Suprapubic skin (tissue), 4 donors: Measurements from ENCODE around the gene CAMTA1. TPM values are rescaled to one million over a fixed set of nuclear protein-coding genes. Genes with fewer than 3 reads are reported as not detected.
A peak's percentile ranks its signal among the peaks of the same experiment; 100 is the strongest.

Experiments used
- DNase-seq, 2 donors: peaks; one replicate each; pipeline ENCODE4 v3.0.0-alpha.2; 2019; ENCODE audit warnings: low spot score in 2 of 2
- H3K27ac ChIP-seq: fragments of 200-600 bp; sonication (generic); one replicate; pipeline ENCODE4 v1.5.1; 2019
- H3K27me3 ChIP-seq: fragments of 200-600 bp; sonication (generic); one replicate; pipeline ENCODE4 v1.5.1; 2019
- H3K36me3 ChIP-seq: fragments of 200-600 bp; sonication (generic); one replicate; pipeline ENCODE4 v1.5.1; 2019
- H3K4me1 ChIP-seq: fragments of 200-600 bp; sonication (generic); one replicate; pipeline ENCODE4 v1.5.1; 2019
- H3K4me3 ChIP-seq: fragments of 200-600 bp; sonication (generic); one replicate; pipeline ENCODE4 v1.5.1; 2019; ENCODE audit warnings: mild to moderate bottlenecking
- H3K9me3 ChIP-seq: fragments of 200-600 bp; sonication (generic); one replicate; pipeline ENCODE4 v1.5.1; 2019
- CTCF ChIP-seq, 2 donors: fragments of 200-600 bp in 1 of 2; fragments of 450-650 bp in 1 of 2; sonication (generic) in 1 of 2; IDR thresholded peaks; one replicate each; pipeline ENCODE4 v1.5.1; 2016 to 2019; ENCODE audit warnings: antibody characterized with exemption in 2 of 2, mild to moderate bottlenecking in 1 of 2, moderate library complexity in 1 of 2
- EP300 ChIP-seq: sonication (generic); formaldehyde crosslinking; IDR thresholded peaks from one replicate; pipeline ENCODE4 v1.6.1; 2017; ENCODE audit warnings: antibody characterized with exemption
- POLR2A ChIP-seq, 2 donors: fragments of 450-650 bp; IDR thresholded peaks; one replicate each; pipeline ENCODE4 v1.6.1; 2017; ENCODE audit warnings: antibody characterized with exemption in 2 of 2, mild to moderate bottlenecking in 2 of 2, moderate library complexity in 2 of 2
- POLR2AphosphoS5 ChIP-seq, 3 donors: sonication (generic); formaldehyde crosslinking; IDR thresholded peaks; one replicate each; pipeline ENCODE4 v1.6.1; 2017; ENCODE audit warnings: antibody characterized with exemption in 3 of 3
- WGBS: methylation state at CpG from one replicate; pipeline ENCODE4 v1.1.5; 2018; 5-methylcytosine and 5-hydroxymethylcytosine counted together
- total RNA-seq, 4 donors: library from RNA; depleted of rRNA; stranded (reverse); fragments of >200 nt; gene quantifications; one replicate each; pipeline ENCODE4 v1.1.0, GENCODE V29; 2016

The CAMTA1 gene
- total RNA-seq, 4 donors from 2014 or later: 40.4 to 54.1 (median 46.6) TPM

- no peaks in the 10 kb centered on the region for H3K27me3 ChIP-seq
- TF ChIP-seq CTCF (IDR thresholded peaks at IDR 0.05) (no peak), EP300 (no peak), POLR2A (IDR thresholded peaks at IDR 0.05) (no peak), POLR2AphosphoS5 (IDR thresholded peaks at IDR 0.05) (no peak)
- H3K4me3 ChIP-seq: no peak overlapping the region
- peaks cover 25% of the 10 kb centered on the region for H3K4me1 ChIP-seq
- no peak overlapping the region for H3K27ac ChIP-seq
- WGBS: 91% methylated on average over 5 of the region's 5 CpGs
- no peaks in the 10 kb centered on the region for H3K36me3 ChIP-seq
- DNase-seq: no peak
- H3K9me3 ChIP-seq: no peaks in the 10 kb centered on the region
These were observed 78.9 kb downstream of the CAMTA1 start for GRCh38 chr1:6864166-6864565.

- Histone ChIP-seq H3K27me3 (no peaks in the 10 kb centered on the region), H3K9me3 (no peaks in the 10 kb centered on the region), H3K4me1 (peaks cover 27% of the 10 kb centered on the region), H3K36me3 (no peaks in the 10 kb centered on the region), H3K4me3 (no peak overlapping the region), H3K27ac (no peak overlapping the region)
- TF ChIP-seq POLR2AphosphoS5 (IDR thresholded peaks at IDR 0.05) (no peak), POLR2A (IDR thresholded peaks at IDR 0.05) (no peak), EP300 (no peak), CTCF (IDR thresholded peaks at IDR 0.05) (no peak)
- DNase-seq: no peak
- 80% methylated on average over 7 of the region's 7 CpGs for WGBS
These were observed 81.6 kb downstream of the CAMTA1 start for GRCh38 chr1:6866825-6867224.

GRCh38 chr1:6867321-6867720 lies 82.1 kb downstream of the CAMTA1 start:
- Histone ChIP-seq H3K36me3 (no peaks in the 10 kb centered on the region), H3K27ac (no peak overlapping the region)
- TF ChIP-seq CTCF (IDR thresholded peaks at IDR 0.05): no peak
- TF ChIP-seq POLR2AphosphoS5 (IDR thresholded peaks at IDR 0.05): no peak
- no peak for TF ChIP-seq POLR2A (IDR thresholded peaks at IDR 0.05)
- TF ChIP-seq EP300: no peak

GRCh38 chr1:6867729-6868659 lies 82.7 kb downstream of the CAMTA1 start:
- 55% methylated on average over 10 of the region's 10 CpGs for WGBS
- Histone ChIP-seq H3K27ac (peak overlapping the region; percentile 60), H3K4me3 (peak overlapping the region; percentile 16)

More at GRCh38 chr1:6867321-6867720, 82.1 kb downstream of the CAMTA1 start:
- 88% methylated on average over 5 of the region's 5 CpGs for WGBS
- peaks cover 27% of the 10 kb centered on the region for H3K4me1 ChIP-seq
- H3K27me3 ChIP-seq: no peaks in the 10 kb centered on the region
- no peaks in the 10 kb centered on the region for H3K9me3 ChIP-seq
- H3K4me3 ChIP-seq: no peak overlapping the region
- no peak for DNase-seq

More at GRCh38 chr1:6867729-6868659, 82.7 kb downstream of the CAMTA1 start:
- TF ChIP-seq EP300 (no peak), POLR2AphosphoS5 (IDR thresholded peaks at IDR 0.05) (no peak), CTCF (IDR thresholded peaks at IDR 0.05) (no peak), POLR2A (IDR thresholded peaks at IDR 0.05) (no peak)
- Histone ChIP-seq H3K4me1 (peaks cover 27% of the 10 kb centered on the region), H3K27me3 (no peaks in the 10 kb centered on the region), H3K9me3 (no peaks in the 10 kb centered on the region), H3K36me3 (no peaks in the 10 kb centered on the region)
- no peak for DNase-seq
